GM19438 (cell line): ENCODE results near the gene TMCO4.
"Not testable (repeated sequence)": the region's sequence is repeated elsewhere in the genome, so short reads cannot be mapped to it uniquely, and the experiment has no call there.

Experiments used
- ATAC-seq: cut with Tn5 transposase; IDR thresholded peaks from one replicate; pipeline ENCODE4 v1.9.1; 2021; ENCODE audit warnings: low read depth; ENCODE audit not compliant: unreplicated experiment

The TMCO4 gene

GRCh38 chr1:19814244-19814661, 14.5 kb upstream of the TMCO4 start:
- ATAC-seq: no peak

GRCh38 chr1:19813643-19813960, 13.9 kb upstream of the TMCO4 start:
- no peak for ATAC-seq

- no peak for ATAC-seq
Observed at GRCh38 chr1:19812875-19813642, 13.3 kb upstream of the TMCO4 start.

- no peak for ATAC-seq
Observed at GRCh38 chr1:19811206-19811851, 11.6 kb upstream of the TMCO4 start.

- no peak for ATAC-seq
Observed at GRCh38 chr1:19809044-19809750, 9.5 kb upstream of the TMCO4 start.

GRCh38 chr1:19808351-19808750, 8.6 kb upstream of the TMCO4 start:
- ATAC-seq: no peak

GRCh38 chr1:19804831-19805251, 5.1 kb upstream of the TMCO4 start:
- ATAC-seq: no peak

- ATAC-seq: no peak
Observed at GRCh38 chr1:19802269-19802668, 2.6 kb upstream of the TMCO4 start.

GRCh38 chr1:19800076-19800804, 524 bp upstream of the TMCO4 start:
- no peak for ATAC-seq

- ATAC-seq: no peak
Observed at GRCh38 chr1:19798486-19799229, 1.1 kb downstream of the TMCO4 start.

- ATAC-seq: no peak
Observed at GRCh38 chr1:19797827-19798226, 1.9 kb downstream of the TMCO4 start.

- no peak for ATAC-seq
Observed at GRCh38 chr1:19794583-19794982, 5.1 kb downstream of the TMCO4 start.

GRCh38 chr1:19793360-19794046, 6.2 kb downstream of the TMCO4 start:
- ATAC-seq: no peak

GRCh38 chr1:19792237-19793002, 7.3 kb downstream of the TMCO4 start:
- no peak for ATAC-seq

- ATAC-seq: not testable (repeated sequence)
Observed at GRCh38 chr1:19790061-19790975, 9.4 kb downstream of the TMCO4 start.

GRCh38 chr1:19786988-19787423, 12.7 kb downstream of the TMCO4 start:
- ATAC-seq: no peak

GRCh38 chr1:19785660-19786059, 14.1 kb downstream of the TMCO4 start:
- ATAC-seq: no peak
